KG1 (cell line): ENCODE results near the gene LRRC27.
"Not testable (repeated sequence)": the region's sequence is repeated elsewhere in the genome, so short reads cannot be mapped to it uniquely, and the experiment has no call there.

Experiments used
- DNase-seq: peaks from one replicate; lab custom pipeline; 2025; lab: John Stamatoyannopoulos, UW

LRRC27 gene

DNA sequence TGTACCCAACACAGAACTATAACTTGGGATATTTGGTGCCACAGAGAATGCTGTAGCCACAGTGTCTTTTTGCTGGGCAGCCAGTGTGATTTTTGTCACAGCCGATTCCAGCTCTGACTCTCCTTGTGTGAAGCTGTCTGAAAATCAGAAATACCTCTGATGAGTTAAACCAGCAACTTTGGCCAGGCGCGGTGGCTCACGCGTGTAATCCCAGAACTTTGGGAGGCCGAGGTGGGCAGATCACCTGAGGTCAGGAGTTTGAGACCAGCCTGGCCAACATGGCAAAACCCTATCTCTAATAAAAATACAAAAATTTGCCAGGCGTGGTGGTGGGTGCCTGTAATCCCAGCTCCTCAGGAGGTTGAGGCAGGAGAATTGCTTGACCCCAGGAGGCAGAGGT lies 5.9 kb downstream of the LRRC27 start:
- DNase-seq = not testable (repeated sequence)

DNA sequence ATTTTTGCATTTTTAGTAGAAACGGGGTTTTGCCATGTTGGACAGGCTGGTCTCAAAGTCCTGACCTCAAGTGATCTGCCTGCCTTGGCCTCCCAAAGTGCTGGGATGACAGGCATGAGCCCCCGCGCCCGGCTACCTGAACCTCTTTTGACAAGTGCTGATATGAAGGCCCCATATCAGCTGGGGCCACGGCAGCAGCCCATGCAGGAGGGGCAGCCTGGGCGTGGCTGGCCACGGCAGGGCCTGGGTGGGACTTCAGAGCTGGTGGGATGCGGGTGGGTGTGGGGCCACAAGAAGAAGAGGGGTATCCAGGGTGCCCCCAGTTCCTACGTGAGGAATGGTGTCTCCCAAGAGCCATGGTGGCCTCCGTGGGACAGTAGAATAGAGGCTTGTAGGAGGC lies 6.9 kb downstream of the LRRC27 start:
- no peak for DNase-seq

DNA sequence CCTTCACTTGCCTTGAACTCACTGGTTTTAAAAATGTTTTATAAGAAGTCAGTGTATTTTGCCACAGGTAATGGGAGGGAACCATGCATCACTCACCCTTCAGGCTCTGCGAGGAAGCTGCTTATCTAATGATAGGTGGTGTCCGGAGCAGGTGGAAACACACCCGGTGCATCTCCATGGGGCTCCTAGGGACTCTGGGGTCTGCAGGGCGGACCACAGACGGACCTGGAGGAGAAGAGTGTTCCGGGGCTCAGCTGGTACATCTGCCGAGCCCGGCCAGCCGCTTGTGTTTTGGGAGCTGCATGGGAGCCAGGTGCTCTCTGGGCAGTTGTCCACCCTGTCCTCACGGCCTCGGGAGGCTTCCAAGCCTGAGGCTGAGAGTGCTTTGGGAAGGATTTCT lies 7.3 kb downstream of the LRRC27 start:
- no peak for DNase-seq

DNA sequence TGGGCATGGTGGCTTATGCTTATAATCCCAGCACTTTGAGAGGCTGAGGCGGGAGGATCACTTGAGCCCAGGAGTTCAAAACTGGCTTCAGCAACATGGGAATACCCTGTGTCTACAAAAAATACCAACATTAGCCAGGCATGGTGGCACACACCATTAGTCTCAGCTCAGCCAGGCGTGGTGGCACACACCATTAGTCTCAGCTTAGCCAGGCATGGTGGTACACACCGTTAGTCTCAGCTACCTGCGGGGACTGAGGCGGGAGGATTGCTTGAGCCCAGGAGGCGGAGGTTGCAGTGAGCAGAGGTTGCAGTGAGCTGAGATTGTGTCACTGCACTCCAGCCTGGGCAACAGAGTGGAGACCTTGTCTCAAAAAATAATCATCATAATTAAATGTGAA lies 9.0 kb downstream of the LRRC27 start:
- DNase-seq = no peak

DNA sequence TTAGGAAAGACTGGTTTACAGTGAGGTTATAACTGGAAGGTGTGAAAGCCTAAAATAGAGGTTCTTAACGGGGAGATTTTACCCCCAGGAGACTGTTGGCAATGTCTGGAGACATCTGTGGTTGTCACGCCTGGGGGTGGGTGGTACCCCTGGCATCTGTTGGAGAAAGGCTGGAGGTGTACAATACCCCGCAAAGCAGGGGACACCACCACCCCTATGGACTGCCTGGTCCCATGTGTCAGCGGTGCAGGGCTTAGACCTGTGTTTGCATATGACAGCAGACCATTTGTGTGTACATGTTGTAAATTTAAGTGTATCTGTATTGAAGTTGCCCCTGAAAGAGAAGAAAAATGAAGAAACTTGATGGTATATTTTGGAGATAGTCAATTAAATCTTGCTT lies 9.8 kb downstream of the LRRC27 start:
- no peak for DNase-seq

DNA sequence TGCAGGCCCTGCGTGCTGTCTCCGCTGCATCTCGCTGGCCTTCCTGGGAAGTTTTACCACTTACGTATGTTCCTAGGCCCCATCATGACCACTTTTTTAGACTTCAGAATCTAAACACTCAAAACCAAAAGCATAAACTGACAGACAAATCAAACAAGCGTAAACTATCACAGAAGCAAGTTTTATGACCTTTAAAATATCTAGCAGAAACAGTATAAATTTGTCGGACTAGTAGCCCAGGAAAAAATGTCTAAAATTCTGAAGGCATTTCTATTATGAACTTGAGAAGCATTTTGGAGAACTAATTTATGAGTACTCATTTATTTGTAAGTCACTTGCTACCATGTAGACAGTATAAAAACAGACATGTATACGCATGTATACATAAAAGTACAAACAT lies 10.6 kb downstream of the LRRC27 start:
- no peak for DNase-seq

DNA sequence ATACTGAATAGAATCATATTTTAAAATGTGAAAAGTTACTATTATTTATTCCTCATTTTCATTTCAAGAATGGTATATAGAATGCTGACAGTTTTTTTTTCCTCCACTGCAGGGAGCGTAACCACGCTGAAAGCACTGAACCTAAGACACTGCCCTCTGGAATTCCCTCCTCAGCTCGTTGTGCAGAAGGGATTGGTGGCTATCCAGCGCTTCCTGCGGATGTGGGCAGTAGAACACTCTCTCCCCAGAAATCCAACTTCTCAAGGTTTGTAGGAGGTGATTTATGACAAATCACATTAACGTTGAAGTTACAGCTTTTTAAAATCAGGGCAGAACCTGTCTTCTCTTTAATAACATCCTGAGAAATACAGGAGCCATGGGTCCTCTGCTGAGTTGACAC lies 12.4 kb downstream of the LRRC27 start:
- no peak for DNase-seq

DNA sequence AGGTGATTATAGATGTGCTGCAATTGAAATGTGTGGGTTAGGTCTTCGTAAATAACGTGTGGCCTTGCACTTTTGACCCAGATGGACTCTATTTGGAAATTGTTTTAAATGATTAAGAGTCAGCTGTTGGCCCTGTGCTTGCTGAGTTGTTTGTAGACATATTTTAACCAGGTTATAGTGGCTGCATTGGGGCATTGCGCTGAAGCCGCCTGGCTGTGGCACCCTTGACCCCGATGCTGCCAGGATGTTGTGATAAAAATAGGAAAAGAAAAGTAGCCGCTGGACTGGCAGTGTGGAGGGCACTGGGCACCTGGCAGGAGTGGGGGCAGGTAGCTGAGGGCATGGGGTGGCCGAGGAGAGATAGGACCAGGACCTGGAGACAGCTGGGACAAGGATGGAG lies 13.4 kb downstream of the LRRC27 start:
- DNase-seq = no peak

DNA sequence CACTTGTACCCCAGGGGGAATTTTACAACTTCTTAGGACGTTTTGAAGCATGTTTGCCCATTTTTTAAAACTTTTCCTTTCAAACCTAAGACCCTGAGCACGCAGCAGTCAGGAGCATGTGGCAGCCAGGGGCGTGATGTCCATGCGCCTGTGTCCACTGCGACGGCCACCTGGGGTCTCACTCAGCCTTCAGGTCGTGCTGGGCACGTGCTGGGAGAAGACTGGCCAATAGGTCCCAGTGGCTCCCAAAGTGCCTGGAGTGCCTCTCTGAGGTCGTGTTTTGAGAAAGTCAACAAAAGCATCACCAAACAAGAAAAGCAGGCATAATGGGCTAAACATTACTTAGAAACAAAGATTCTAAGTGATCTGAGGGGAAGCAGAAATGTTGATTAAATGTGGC lies 14.8 kb downstream of the LRRC27 start:
- no peak for DNase-seq

DNA sequence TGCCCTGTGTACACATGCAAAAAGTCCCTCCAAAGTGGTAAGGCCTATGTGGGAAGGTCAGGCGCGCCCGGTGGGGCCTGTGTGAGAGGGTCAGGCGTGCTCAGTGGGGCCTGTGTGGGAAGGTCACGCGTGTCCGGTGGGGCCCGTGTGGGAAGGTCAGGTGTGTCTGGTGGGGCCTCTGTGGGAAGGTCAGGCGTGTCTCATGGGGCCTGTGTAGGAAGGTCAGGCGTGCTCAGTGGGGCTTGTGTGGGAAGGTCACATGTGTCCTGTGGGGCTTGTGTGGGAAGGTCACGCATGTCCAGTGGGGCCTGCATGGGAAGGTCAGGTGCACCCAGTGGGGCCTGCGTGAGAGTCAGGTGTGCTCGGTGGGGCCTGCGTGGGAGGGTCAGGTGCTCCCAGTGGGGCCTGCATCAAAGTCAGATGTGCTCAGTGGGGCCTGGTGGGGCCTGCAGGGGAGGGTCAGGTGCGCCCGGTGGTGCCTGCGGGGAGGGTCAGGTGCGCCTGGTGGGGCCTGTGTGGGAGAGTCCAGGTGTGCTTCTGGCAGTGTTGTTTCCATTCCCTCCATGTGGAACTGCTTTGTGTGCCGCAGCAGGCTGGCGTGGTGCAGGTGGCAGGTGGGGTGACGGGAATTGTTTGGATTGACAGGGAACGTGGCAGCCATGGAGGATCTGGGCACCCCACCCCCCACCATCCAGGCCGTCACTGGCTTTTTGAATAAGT lies 15.4 kb downstream of the LRRC27 start:
- DNase-seq = no peak

DNA sequence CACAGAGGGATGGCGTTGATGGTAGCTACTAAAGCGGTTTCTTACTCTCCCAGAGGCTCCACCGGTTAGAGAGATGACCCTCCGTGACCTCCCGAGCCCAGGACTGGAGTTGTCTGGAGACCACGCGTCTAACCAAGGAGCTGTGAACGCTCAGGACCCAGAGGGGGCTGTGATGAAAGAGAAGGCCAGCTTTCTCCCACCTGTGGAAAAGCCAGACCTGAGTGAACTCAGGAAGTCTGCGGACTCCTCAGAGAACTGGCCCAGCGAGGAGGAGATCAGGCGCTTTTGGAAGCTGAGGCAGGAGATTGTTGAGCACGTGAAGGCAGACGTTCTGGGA lies 15.9 kb downstream of the LRRC27 start:
- DNase-seq = no peak

DNA sequence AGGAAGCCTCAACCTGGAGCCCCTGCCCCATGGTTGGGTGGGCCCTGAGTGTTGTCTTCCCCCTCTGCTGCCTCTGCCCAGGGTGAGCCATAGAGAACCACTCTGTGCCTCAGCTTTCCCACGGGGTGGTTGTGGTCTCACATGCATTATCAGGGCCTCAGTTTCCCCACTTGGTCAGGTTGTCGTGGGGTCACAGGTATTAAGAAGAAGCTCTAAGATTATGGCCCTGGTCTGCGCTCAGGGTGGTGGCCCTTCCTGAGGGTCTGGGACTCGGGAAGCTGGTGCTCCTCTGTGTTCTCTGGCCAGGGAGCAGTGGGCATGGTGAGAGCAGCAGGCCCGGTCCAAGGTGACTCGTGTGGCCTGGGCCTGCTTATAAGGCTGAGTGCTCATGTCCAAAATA lies 17.8 kb downstream of the LRRC27 start:
- no peak for DNase-seq

DNA sequence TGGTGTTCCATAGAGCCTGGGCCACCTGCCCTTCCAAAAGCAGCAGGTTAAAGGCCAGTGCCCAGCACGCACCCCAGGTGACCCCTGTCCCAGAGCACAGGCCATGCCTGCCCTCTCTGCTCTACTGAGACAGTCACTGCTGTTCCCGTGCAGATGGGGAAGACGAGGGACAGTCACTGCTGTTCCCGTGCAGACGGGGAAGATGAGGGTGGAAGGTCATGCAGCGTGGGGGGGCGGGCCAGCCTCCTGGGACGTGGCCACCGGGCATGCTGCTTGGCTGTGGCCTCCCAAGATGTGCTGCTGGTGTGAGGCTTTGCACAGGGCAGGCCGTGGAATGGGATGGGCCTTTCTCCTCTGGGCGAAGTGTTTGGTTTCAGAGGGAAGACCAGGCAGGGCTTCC lies 18.4 kb downstream of the LRRC27 start:
- DNase-seq = no peak

DNA sequence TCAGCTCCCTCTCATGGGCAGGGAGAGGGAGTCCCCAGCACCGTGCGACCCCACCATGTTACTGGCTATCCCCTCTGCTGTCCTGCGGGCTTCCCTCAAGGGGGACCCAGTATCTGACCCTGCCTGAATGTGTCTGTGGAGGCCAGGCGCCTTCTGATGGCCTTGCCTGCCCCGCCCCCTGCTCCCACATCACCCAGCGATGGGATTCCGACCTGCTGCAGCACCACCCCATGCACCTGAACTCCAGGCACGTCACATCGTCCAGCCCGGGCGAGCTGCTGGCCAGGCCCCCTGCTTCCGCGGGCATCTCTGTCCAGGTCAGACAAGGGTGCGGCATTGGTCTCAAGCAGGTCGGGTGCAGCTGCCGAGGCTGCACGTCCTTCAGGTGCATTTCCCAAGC lies 19.0 kb downstream of the LRRC27 start:
- no peak for DNase-seq

DNA sequence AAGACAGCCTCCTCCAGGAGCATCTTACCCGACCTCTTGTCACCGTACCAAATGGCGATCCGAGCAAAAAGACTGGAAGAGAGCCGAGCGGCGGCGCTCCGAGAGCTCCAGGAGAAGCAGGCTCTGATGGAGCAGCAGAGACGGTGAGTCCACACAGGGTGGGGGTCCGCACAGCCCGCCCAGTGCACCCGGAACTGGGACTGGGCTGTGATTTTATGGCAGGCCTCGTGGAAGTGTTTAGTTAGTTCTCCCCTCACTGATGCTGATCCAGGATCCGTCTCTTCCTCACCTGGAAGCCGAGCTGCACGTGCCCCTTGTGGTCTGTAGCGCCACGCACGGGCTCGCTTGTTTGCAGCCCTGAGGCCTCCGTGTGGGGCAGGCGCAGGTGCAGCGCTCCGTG lies 19.6 kb downstream of the LRRC27 start:
- DNase-seq = no peak

DNA sequence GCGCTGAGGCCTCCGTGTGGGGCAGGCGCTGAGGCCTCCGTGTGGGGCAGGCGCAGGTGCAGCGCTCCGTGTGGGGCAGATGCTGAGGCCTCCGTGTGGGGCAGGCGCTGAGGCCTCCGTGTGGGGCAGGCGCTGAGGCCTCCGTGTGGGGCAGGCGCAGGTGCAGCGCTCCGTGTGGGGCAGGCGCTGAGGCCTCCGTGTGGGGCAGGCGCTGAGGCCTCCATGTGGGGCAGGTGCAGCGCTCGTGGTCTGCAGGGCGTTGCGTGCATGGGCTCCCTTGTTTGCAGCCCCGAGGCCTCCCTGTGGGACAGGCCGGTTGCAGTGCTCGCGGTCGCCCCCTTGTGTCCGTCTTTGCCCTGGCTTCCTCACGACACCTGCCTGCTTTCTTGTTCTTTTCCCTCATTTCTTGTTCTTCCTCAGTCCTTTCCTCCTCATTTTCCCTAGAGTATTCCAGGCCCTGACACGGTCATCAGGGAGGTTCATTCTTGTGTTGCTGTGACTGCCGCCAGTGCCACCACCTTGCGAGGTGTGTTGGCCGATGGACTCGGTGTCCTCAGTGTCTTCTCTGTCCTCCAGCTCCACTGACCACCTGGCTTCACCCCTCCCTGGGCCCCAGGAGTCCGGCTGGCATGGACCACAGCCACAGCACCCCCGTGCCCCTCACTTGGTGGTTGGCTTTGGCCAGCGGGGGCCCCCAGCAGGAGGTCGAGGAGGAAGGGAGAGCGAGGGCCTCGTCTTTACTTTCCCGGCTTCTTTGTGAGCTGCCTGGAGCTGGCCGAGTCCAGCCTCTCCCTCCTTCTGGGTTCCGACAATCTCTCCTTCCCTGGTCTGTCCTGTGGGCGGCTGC lies 20.7 kb downstream of the LRRC27 start:
- not testable (repeated sequence) for DNase-seq

DNA sequence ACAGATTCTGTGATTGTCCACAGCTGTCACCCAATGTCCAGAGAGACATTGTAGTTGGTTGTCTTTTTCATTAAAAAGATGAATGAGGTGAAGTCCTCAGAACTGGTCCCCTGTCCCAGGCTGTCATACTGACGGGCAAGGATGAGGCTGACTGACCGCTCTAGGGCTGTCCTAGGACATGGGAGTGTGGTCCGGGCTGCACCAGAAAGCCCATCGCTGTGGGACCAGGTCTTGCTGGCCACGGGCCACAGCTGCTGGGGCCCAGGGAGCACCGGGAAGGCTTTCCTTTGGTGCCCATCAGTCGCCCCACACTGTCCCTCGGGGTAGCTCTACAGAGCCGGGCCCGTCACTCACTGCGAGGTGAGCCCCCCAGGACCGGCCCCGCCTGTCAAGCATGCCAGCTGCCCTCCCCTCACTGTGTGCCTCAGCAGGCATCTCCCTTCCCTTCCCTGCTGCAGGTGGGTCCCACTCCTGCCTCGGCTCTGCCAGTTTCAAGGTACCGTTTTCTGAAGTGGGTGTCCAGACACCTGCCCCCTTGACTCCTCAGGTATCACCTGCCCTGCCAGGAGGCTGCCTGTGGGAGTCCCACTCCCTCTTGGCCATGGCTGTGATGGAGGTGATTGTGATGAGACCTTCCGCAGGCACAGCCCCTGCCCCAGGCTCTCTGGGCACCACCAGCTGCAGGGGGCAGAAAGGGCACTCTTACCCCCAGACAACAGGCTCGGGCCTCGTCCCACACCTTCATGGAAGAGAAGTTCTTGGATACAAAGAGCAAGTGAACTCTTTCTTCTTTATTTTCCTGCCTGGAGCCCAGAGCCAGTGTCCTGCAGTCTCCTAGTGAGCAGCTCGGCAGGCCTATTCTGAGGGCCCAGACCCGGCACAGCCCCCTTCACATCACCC lies 21.7 kb downstream of the LRRC27 start:
- DNase-seq = no peak

DNA sequence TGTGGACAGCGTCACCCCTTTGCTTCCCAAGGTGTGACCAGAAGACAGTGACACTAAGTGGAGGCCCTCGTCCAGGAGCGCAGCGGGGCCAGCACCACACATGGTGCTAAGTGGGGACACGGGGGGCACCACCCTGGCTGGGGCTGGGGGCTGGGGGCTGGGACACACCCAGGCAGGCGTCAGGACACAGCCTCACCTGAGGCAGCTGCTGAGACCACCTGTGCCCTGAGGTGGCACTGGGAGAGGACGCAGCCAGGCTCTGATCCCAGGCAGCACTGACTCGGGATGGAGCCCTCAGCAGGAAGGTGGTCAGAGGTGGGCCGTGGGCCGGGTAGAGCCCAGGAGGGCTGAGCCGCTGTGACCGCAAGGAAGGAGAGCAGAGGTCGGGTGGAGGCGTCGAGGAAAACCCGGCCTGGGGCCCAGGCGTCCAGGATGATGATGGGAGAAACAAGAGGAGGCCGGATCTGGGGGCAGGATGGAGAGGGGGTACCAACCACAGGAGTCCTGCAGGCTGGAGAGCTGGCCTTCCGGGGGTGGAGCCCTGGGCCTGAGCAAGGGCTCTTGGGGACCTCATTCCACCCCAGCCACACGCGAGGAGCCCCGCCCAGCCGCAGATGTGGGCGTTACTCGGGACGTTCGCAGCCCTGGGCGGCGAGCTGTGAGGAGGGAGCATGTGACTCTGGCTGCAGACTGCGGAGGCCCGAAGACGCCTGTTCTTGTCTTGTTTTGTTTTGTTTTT lies 22.5 kb downstream of the LRRC27 start:
- DNase-seq = no peak

DNA sequence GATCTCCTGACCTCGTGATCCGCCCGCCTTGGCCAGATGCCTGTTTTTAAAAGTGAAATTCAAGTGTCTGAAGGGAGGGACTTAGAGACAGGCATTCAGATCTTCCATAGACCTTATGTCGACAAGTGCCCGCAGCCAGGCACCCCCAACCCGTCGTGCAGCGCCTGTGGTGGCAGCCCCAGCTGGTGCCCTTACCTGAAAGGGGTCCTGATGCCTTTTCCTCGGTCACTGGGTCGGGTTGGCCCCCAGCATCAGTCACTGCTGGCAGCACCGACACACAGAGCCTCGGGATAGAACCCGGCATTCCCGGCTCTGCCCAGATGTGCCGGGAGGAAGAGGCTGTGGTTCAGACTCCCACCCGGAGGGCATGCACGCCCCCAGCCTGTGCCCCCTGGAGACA lies 23.3 kb downstream of the LRRC27 start:
- no peak for DNase-seq

DNA sequence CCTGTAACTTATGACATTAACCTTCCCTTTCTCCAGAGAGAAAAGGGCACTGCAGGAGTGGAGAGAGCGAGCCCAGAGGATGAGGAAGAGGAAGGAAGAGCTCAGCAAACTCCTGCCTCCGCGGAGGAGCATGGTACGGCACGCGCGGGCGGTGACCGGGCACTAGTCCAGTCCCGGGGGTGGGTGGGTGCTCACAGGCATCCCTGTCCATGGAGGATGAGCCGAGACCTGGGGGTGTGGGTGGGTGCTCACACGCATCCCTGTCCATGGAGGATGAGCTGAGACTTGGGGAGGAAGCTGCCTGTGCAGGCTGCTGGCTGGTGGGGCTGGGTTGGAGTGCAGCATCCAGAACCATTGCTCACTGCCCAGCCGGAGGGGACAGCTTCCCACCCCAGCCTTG lies 23.8 kb downstream of the LRRC27 start:
- no peak for DNase-seq

DNA sequence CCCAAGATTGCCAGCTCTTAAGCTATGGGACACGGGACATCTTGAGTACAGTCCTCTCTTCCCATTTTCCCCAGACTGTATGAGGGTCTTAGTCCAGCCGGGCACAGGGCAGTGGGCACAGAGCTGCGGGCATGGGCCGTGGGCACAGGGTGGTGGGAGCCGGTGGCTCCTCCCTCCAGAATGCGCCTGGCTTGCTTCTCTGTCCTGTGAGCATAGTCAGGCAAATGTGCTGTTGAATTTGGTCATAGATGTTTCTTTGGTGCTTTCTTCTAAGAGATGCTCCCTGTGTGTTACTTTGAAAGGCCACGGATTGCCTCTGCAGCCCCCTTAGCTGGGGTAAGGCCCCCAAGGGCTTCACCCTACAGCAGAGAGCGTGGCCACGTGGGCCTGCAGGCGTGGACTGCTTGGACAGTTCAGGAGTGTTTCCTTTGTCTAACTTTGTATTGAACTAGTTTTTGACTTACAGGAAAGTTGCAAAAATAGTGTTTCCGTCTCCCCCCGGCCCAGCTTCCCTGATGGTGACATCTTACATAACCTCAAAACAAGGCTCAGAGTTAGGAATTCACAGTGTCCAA lies 24.7 kb downstream of the LRRC27 start:
- DNase-seq = no peak
